ENCODE measurements around the gene MS4A14.

- TF ChIP-seq CTCF (conservative IDR thresholded peaks at IDR 0.05; ENCODE audit: low read depth, low read length) (no peak), EZH2 (IDR thresholded peaks at IDR 0.05; ENCODE audit: borderline replicate concordance, low read depth, low read length, poor library complexity, severe bottlenecking) (no peak)
These were observed 23.8 kb downstream of the MS4A14 start for GRCh38 chr11:60420015-60420414.
